ENCODE measurements around the gene SH3BP1.

- TF ChIP-seq CTCF (IDR thresholded peaks at IDR 0.05) (no peak), POLR2A (IDR thresholded peaks at IDR 0.05) (no peak)
Measured at GRCh38 chr22:37621352-37621860, 18.1 kb upstream of the SH3BP1 start.

Data from uterus (tissue), 2 donors.